HG03571 (cell line): Measurements from ENCODE around the gene CPA5.
"Not testable (repeated sequence)": the region's sequence is repeated elsewhere in the genome, so short reads cannot be mapped to it uniquely, and the experiment has no call there.

Experiments used
- ATAC-seq: cut with Tn5 transposase; IDR thresholded peaks from one replicate; pipeline ENCODE4 v1.9.1; 2021; ENCODE audit not compliant: unreplicated experiment

The CPA5 gene

GRCh38 chr7:130358471-130358870 is 13.9 kb downstream of the CPA5 start:
- no peak for ATAC-seq

DNA sequence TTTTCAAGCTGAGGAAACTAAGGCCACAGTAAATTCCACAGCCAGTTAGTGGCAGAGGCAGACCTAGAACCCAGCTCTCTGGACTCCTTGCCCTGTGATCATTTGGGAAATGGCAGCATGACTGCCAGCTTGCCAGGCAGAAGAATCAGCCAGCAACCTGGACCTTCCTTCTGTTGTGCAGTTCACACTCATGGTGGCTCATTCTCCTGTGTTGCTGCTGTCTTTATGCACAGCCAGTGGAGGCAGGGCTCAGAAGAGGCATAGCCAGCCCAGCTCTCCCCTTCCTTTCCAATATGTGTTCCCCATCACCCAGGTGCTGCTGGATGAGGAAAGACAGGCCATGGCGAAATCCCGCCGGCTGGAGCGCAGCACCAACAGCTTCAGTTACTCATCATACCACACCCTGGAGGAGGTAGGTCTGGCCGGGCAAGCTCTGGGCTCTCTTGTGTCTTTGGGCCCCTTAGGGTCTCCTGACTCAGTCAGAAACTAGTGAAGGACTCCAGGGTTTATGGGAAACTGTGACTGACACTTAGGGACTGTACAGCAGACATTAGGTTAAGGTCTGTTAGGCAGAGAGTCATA is 14.8 kb downstream of the CPA5 start:
- ATAC-seq, result no peak

DNA sequence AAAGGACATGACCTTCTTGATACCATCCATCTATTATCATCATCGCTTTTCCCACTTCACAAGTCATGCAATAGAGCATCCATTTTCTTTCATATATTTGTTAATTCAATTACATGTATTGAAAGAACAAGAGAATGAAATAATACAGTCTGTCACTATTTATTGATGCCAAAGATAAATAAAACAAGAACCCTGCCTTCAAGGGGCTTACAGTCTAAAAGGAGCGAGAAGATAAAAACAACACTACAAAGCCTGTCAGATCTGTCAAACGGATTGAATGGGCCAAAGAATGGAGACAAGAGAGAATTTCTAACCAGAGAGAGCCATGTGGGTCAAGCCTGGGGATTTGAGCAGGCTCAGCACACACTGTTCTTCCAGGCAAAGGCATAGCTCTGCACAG is 15.9 kb downstream of the CPA5 start:
- no peak for ATAC-seq

DNA sequence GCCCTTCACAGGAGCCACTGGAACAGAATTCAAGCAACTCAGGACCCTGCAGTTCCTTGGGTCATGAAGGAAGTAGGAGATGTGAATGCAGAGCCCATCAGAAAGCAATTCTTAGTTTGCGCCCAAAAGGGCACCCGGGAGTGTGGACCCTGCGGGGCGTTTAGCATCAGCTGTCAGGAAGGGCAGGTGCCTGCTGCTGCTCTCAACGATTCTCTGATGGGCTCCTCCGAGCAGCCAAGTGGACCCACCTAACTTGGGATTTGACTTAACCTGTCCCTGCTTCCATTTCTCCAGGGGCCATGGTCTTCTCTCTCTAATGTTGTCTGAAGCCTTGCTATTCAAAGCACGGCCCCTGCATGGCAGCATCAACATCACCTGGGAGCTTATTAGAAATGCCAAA is 17.1 kb downstream of the CPA5 start:
- ATAC-seq, result no peak

DNA sequence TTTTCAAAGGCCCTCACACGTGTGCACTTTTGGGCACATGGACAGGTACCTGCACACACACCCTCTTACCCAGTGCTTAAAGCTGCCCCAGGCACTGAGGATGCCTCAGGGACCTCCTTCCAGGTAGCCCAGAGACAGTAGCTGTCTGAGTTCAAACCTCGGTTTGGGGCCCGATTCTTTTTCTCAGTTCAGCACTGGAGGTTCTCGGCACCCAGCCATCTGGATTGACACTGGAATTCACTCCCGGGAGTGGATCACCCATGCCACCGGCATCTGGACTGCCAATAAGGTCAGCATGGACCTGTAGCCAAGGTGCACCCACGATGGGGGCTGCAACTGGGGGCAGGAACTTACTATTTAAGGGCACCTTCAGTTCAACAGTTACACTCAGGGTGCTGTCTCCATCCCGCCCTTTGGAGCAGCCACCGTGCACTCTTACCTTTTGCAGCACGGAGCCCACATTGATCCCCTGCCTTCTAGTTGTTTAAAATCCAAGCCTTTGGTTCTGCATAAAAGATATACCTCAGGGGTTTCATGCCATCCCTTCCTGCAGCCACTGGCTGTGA is 17.7 kb downstream of the CPA5 start:
- no peak for ATAC-seq

GRCh38 chr7:130363026-130363847 is 18.6 kb downstream of the CPA5 start:
- no peak for ATAC-seq

DNA sequence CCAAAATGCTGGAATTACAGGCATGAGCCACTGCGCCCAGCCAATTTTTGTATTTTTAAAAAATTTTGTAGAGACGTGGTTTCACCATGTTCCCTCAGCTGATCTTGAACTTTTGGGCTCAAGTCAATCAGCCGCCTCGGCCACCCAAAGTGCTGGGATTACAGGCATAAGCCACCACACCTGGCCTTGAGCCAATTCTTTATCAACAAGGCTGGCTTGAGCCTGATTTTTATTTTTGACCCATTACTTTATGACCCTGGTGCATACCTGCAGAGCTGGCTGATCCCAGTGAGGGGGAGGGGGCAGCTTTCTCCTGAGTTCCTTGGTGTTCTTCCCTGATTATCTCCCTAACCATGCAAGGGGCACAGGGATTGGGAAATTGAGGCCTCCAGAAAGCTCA is 19.8 kb downstream of the CPA5 start:
- no peak for ATAC-seq

DNA sequence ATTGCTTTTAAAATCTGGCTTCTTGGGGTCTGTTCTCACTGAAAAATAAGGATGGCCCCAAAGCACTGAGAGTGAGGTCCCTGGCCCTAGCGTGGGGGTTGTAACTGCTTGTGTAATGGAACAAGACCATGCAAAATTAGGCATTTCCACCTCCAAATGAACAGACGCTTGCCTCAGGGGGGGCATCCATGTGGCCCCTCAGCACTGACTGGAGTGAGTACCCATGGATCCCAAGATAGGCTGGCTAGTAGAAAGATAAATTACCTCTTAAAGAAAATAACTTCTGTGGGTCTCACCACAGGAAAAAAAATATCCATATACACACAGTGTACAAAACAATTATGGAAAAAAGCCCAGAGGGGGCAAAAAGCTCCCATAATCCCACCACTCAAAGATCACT is 20.5 kb downstream of the CPA5 start:
- no peak for ATAC-seq

DNA sequence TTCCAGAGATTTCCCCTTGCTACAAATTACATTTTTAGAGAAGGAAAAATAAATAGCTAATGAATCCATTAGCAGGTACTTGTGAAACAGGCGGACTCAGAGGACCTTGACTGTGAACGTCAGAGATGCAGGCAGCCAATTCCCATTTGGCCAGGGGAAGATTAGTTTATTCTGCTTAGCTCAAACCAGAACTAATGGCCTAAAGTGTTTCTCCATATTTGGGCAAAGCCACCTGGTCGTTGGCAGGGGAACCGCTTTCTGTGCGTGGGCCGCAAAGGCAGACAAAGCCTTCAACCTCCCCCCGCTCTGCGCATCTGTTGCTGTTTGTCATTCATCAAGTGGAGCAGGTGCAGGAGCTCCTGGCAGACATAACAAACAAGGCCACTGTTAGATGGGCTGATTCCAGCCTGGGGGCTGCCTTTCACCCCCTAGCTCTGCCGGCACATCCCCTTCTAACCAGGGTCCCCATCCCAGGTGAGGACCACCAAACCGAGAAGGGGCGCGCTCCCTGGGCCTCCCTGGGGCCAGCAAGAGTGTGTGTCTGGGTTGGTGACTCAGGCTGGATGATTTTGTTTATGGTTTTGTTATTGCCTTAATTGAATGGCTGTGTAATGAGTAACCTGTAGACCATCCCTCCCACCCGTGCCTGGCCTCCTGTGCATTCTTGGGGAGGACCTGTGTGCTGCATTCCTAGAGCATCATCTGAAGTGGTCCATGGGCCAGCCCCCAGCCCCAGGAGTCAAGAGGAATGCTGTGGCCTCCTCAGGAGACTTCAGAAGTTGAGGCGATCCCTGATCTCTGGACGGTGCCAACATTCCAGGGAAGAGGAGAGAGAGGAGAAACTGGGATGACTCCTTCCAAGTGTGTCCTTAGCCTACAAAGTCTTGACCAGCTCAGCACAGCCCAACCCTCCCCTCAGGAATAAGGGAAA is 21.2 kb downstream of the CPA5 start:
- no peak for ATAC-seq

DNA sequence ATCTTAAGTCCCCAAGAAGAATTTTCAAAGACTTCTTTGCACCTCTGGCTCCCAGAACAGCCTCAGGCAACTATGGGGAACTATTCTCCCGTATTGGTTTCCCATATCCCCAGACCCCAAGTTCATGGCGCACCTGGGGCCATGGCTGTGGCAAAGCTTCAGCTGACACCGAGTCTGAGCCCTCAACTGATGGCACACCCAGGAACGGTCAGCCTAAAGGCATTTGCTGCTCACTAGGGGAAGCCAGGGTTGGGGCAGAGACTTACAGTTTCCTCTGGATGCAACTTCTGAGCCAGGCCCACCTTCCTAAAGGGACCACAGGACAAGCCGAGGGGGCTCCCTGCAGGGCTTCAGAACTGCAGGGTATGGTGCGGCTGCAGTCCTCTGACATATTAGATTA is 21.9 kb downstream of the CPA5 start:
- no peak for ATAC-seq

DNA sequence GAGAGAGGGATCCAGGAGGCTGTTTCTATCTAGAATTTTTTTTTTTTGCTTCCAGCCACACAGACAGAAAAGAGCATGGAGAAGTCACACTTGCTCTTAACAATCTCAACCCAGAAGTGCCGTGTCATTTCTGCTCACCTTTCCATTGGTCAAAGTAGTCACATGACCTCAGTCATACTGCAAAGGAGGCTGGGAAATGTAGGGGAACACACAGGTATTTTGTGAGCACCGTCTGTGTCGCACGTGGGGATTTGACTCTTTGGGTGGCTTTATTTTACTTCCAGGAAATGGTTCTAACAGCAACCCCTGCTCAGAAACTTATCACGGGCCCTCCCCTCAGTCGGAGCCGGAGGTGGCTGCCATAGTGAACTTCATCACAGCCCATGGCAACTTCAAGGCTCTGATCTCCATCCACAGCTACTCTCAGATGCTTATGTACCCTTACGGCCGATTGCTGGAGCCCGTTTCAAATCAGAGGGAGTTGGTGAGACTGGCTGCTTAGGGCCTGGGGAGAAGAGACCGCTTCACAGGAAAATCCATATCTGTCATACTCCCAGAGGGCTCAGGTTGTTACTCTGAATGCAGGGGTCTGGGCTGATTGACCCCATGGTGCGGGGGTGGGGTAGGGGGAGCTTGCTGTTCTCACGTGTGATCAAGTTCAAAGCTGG is 22.6 kb downstream of the CPA5 start:
- no peak for ATAC-seq

- no peak for ATAC-seq
These were observed 23.5 kb downstream of the CPA5 start for GRCh38 chr7:130367836-130368746.

GRCh38 chr7:130369110-130369711 is 24.6 kb downstream of the CPA5 start:
- no peak for ATAC-seq

- no peak for ATAC-seq
These were observed 25.4 kb downstream of the CPA5 start for GRCh38 chr7:130369831-130370550.

DNA sequence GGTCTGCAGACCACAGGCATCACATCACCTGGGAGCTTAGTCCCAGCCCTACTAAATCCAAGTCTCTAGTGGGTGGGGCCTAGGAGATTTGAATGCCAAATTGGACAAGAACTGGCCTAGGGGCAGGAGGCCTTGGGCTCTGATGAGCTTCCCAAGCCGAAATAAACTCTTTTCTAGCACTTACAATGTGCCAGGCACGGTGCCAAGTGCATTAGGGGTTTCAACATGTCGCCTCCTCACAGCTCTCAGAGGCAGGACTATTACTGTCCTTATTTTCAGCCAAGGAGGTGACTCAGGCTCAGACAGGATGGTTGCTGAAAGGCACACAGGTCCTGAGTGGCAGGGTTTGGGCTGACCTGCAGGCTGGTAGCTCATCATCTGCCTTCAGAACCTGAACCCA is 26.4 kb downstream of the CPA5 start:
- ATAC-seq, result no peak

DNA sequence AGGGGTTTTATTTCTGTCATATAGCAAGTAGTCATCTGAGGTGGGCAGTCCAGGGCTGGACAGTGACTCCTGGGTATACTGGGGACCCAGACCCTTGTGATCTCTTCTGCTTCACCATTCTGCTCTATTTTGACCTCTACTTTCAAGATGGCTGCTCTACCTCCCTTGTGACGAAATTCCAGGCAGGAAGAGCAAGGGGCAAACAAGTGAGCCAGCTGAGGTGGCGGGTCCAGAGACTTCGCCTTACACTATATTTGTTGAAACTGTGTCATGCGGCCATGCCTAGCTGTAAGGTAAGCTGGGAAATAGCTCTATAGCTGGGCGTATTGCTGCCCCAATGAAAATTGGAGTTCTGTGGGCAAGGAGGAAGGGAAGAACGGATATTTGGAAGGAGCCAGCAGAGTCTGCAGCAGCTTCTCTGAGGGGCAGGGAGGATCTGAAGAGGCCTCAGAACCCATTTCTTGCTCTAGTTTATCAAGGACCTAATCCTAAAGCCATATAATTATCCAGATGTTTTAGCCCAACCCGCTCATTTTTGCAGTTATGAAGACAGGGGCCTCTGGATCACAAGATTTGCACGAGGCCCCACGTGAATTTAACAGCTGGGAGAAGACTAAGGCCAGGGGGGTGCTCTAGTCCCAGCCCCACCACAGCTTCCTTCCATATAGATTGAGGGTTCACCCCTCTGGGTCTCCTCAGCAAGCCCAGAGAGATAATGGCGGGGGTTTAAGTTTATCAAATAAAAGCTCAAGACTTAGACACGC is 28.0 kb downstream of the CPA5 start:
- no peak for ATAC-seq

GRCh38 chr7:130374507-130374906 is 29.9 kb downstream of the CPA5 start:
- ATAC-seq, result no peak

DNA sequence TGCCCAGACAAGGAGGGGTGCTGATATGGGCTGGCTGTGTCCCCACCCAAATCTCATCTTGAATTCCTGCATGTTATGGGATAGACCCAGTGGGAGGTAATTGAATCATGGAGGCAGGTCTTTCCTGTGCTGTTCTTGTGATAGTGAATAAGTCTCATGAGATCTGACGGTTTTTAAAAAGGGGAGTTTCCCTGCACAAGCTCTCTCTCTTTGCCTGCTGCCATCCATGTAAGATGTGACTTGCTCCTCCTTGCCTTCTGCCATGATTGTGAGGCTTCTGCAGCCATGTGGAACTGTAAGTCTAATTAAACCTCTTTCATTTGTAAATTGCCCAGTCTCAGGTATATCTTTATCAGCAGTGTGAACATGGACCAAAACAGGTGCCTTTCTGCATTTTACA is 31.8 kb downstream of the CPA5 start:
- not testable (repeated sequence) for ATAC-seq
